Retinal pigment epithelial cell (primary cell): ENCODE results near the gene RAB13.
A peak's percentile ranks its signal among the peaks of the same experiment; 100 is the strongest.
"Not testable (repeated sequence)": the region's sequence is repeated elsewhere in the genome, so short reads cannot be mapped to it uniquely, and the experiment has no call there.

Experiments used
- DNase-seq: peaks from one replicate; pipeline ENCODE4 v3.0.0-alpha.2; 2010; ENCODE audit warnings: low read depth
- H3K4me3 ChIP-seq: 2 replicates; pipeline ENCODE4 v1.5.1; 2011; ENCODE audit warnings: mild to moderate bottlenecking, low read length, control low read depth, moderate library complexity
- TF ChIP-seq, protein P1 (sequence below): conservative IDR thresholded peaks from 2 replicates; pipeline ENCODE4 v1.5.1; 2011; ENCODE audit warnings: low read depth, low read length, control low read depth, inconsistent platforms

Gene RAB13

DNA sequence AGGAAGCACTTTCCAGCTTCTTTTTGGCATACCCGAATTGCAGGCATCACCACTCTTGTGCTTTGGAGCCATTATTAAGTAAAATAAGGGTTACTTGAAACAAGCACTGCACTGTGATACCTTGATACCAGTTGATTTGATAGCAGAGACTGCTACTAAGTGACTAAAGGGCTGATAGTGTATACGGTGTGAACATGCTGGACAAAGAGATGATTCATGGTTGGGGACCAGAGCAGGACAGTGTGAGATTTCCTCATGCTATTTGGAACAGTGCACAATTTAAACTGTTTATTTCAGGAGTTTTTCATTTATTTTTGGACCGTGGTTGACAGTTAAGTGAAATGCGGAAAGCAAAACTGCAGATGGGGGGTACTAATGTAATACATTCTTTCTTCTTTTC is 14.3 kb upstream of the RAB13 start:
- TF ChIP-seq, protein P1, sequence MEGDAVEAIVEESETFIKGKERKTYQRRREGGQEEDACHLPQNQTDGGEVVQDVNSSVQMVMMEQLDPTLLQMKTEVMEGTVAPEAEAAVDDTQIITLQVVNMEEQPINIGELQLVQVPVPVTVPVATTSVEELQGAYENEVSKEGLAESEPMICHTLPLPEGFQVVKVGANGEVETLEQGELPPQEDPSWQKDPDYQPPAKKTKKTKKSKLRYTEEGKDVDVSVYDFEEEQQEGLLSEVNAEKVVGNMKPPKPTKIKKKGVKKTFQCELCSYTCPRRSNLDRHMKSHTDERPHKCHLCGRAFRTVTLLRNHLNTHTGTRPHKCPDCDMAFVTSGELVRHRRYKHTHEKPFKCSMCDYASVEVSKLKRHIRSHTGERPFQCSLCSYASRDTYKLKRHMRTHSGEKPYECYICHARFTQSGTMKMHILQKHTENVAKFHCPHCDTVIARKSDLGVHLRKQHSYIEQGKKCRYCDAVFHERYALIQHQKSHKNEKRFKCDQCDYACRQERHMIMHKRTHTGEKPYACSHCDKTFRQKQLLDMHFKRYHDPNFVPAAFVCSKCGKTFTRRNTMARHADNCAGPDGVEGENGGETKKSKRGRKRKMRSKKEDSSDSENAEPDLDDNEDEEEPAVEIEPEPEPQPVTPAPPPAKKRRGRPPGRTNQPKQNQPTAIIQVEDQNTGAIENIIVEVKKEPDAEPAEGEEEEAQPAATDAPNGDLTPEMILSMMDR: no peak
- H3K4me3 ChIP-seq: no peak overlapping the region
- DNase-seq: no peak

GRCh38 chr1:153996882-153997281 is 10.7 kb upstream of the RAB13 start:
- H3K4me3 ChIP-seq, DNase-seq: not testable (repeated sequence)

DNA sequence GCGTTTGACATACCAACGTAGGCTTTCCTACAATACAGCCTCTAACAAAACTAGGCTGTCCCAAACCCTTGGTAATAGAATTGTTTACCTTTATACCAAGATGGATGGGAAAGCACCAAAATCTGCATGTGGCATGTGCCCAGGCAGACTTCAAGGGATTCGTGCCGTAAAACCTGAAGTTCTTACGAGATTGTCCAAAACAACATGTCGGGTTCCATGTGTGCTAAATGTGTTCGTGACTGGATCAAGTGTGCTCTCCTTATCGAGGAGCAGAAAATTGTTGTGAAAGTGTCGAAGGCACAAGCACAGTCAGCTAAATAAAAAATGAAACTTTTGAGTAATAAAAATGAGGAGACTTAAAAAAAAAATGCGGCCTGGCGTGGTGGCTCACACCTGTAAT is 9.5 kb upstream of the RAB13 start:
- DNase-seq: no peak
- TF ChIP-seq, protein P1: no peak
- H3K4me3 ChIP-seq: no peak overlapping the region

- TF ChIP-seq, protein P1: no peak
- no peak for DNase-seq
- no peak overlapping the region for H3K4me3 ChIP-seq
These were observed 9.1 kb upstream of the RAB13 start for GRCh38 chr1:153995202-153995601.

GRCh38 chr1:153991806-153992205 is 5.7 kb upstream of the RAB13 start:
- no peak for DNase-seq
- peak overlapping the region; percentile 93 for H3K4me3 ChIP-seq
- TF ChIP-seq, protein P1: no peak

DNA sequence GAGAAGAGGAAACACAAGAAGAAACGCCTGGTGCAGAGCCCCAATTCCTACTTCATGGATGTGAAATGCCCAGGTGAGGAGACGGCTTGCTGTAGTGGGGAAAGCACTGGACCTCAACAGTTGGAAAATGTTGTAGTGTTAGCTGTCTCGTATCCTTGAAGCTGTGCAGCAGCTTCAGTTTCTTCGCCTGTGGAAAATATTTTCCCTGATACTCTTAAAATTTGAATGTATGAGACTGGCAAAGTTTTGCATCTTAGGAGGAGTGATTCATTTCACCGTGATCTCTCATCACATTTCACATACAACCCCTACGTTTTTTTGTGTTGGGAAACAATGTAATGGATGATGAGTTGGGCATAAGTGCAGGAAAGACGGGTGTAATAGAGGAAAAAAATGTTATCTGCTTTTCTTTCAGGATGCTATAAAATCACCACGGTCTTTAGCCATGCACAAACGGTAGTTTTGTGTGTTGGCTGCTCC is 5.1 kb upstream of the RAB13 start:
- TF ChIP-seq, protein P1: no peak
- peak overlapping the region; percentile 93 for H3K4me3 ChIP-seq
- no peak for DNase-seq

DNA sequence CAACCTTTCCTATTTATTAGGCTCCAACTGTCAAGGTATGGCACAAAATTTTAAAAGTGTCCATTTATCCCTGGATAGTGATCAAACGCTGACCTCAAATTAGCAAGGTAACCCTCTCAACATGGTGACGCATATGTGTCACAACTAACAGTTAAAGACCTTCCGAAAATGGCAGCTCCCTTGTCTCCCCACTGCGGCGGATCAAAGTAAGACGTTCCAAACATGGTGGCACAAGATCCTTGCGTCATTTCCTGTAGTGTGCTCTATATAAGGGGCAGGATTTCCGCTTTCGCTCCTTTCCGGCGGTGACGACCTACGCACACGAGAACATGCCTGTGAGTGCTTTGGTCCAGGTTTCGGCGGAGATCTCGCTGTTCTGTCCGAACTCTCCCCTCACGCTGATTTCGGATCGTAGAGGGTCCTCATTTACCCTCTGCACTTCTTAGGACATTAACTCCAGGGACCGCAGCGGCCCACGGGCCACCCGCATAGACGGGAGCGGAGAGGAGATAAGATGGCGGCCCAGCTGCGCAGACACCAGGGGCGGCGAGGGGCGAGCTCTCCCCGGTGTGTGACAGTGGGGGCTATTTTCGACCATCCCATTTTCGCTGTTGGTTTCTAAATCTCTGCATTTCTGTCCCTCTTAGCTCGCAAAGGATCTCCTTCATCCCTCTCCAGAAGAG is 4.5 kb upstream of the RAB13 start, which contains the start of gene RPS27:
RPS27 (plus strand) TSS at position 295 of the 683 bp plus-strand sequence; CDS start at position 330, 35 bp downstream.
- TF ChIP-seq, protein P1: no peak
- peak within 1 kb of the TSS; percentile 93 for H3K4me3 ChIP-seq
- DNase-seq: peak; percentile 95
